GM21619 (cell line): Measurements from ENCODE around the gene NUBP1.

Experiments
- ATAC-seq: cut with Tn5 transposase; IDR thresholded peaks from one replicate; pipeline ENCODE4 v1.9.1; 2021; ENCODE audit not compliant: unreplicated experiment

NUBP1 gene

GRCh38 chr16:10799736-10800135 lies 56.1 kb downstream of the NUBP1 start:
- no peak for ATAC-seq

DNA sequence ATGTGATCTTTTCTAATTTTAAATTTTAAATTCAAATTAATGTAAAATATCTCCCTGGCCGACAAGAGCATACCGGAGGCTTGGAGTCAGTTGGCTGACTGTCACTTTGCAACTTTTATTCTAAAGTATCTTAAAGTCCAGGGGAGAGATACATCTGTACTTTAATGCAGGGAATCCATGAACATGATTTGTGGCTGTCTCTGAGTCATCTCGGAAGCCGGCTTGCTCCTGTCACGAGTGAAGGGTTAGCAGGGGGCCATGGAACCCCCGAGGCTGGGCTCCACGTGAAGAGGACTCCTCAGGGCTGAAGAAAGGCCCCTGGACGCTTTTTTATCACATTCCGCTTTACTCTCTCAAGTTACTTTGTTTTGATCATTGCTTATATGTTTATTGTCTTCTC lies 61.7 kb downstream of the NUBP1 start:
- ATAC-seq = no peak

- ATAC-seq = no peak
These were observed 63.1 kb downstream of the NUBP1 start for GRCh38 chr16:10806698-10807097.

DNA sequence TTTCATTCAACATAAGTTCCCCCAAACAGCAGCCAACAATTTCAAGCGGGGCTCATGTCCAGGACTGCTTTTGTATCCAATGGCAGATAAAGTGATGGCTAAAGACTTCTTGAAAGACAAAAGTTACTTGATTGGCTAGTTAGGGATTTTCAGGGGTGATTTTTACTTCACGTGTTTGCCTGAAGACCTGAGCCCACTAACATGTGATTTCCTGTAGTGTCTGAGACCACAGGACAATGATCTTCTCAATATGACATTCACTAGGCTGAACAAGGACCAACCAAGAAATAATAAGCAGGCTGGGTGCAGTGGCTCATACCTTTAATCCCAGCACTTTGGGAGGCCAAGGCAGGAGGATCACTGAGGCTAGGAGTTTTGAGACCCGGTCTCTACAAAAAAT lies 64.6 kb downstream of the NUBP1 start:
- ATAC-seq = no peak

- no peak for ATAC-seq
These were observed 65.2 kb downstream of the NUBP1 start for GRCh38 chr16:10808850-10809249.

DNA sequence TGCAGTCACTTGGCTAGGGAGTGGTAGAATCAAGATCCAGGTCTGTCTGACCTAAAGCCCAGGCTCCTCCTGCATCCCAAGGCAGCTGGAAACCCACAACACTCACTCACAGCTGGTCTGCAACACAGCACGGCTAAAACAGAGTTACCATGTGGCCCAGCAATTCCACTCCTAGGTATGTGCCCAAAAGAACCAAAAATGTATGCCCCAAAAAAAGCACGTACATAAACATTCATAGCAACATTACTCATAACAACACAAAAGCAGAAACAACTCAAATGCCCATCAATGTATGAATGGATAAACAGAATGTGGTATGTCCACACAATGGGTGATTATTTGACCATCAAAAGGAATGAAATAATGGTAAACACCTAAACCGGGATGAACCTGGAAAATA lies 66.1 kb downstream of the NUBP1 start:
- ATAC-seq = no peak

GRCh38 chr16:10812312-10813098 lies 68.9 kb downstream of the NUBP1 start:
- ATAC-seq = peak; percentile 77

DNA sequence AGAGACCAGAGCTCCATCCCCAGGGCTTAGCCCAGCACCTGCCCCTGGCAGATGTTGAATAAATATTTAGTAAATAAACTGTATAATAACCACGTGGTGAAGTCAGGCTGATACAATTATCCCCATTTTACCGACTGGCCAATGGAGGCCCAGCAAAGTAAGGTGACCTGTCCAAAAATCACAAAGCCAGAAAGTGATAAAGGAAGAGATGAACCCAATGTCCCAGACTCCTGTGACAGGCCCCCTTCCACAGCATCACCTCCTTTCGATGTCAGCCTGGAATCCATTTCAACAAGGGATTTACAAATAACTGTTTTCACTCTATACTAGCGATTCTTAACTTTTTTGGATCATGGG lies 69.4 kb downstream of the NUBP1 start:
- no peak for ATAC-seq

DNA sequence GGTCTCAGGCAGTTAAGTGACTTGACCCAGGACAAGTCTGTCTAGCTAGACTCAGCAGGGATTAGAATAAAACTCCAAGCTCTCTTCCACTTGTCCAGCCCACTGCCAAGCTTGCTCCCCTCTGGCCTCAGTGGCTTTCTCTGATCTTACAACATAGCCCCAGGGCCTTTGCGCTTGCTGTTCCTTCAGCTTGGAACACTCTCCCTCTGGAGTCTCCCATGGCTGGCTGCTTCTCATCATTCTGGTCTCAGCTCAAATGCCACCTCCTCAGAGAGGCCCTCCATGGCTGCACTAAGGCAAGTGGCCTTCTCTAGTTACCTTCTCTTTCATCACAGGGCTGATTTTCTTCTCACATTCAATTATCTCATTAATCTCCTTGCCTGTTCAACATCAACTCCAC lies 73.9 kb downstream of the NUBP1 start:
- ATAC-seq = no peak

DNA sequence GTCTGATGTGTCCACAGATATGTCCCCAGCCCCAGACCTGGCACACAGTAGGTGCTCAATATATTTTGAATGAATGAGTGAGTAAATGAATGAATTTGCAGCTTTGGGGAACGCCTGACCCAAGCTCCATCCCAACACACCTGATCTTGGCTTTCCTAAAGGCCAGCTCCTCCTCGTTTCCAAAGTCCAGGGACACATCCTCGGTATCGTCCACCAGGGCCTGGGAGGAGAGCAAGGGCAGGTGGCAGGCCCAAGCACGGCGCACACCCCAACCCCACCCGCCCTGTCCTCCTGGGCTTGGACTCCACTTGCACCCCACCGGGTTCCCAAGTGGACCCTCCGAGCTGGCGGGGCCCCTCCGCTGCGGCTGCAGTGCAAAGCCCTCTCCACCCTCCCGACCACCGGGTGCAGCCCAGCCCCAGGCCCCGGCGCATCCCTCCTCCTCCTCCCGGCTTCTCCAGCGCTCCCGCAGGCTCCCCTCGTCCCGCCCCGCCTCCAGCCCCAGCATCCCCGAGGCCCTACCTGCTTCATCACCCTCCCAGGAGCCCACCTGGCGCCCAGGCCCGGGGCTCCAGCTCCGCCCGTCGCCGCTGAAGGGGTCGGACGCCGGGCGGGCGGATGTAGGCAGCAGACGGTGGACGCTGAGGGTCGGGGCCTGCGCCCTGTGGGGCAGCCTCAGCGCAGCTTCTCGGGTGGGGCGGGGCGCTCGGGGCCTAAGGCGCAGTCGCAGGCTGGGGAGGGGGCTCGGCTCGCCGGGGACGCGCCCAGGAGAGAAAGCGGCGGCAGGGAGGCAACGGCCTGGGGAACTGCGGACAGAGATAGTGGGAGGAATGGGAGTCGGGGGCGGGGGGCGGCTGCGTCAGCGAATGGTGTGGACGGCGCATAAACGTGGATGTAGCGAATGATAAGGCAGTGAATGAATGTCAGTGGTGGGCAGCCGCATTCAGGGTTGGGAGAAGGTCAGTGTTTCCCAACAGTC lies 74.6 kb downstream of the NUBP1 start, which contains the start of gene TVP23A:
TSS of gene TVP23A (minus strand) at position 832 of the 979 bp plus-strand sequence. CDS start at position 531, 301 bp downstream.
- ATAC-seq = no peak
